ENCODE results near the gene SCCPDH.

SCCPDH gene

GRCh38 chr1:246794828-246795671, 70.8 kb downstream of the SCCPDH start:
- no peak for TF ChIP-seq GATA2 (IDR thresholded peaks at IDR 0.05; ENCODE audit: low read depth, low read length)
- no peak for TF ChIP-seq GATA3 (IDR thresholded peaks at IDR 0.05; ENCODE audit: low read depth, low read length)

- TF ChIP-seq GATA3 (IDR thresholded peaks at IDR 0.05; ENCODE audit: low read depth, low read length), result no peak
- no peak for TF ChIP-seq GATA2 (IDR thresholded peaks at IDR 0.05; ENCODE audit: low read depth, low read length)
These were observed 71.9 kb downstream of the SCCPDH start for GRCh38 chr1:246795906-246796694.

- TF ChIP-seq GATA2 (IDR thresholded peaks at IDR 0.05; ENCODE audit: low read depth, low read length), result no peak
- TF ChIP-seq GATA3 (IDR thresholded peaks at IDR 0.05; ENCODE audit: low read depth, low read length), result no peak
These were observed 72.9 kb downstream of the SCCPDH start for GRCh38 chr1:246797157-246797556.

DNA sequence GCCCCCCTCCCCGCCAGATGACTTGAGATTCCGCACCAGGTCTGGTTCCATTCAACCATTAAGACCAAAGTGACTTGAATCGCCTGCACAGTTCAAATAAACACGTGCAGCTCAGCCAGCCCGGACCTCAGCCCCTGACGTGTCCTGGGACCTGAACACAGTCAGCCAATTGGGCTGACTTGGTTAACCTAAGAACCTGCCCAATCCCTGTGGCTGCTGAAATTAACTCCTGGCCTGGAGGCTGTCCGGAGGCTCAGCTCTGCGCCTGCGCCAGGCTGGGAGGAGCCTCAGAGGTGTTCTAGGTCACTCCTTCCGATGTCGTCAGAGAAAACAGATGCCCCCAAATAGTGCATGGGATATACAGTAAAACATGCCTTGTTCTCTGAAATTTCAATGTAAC, 73.4 kb downstream of the SCCPDH start:
- TF ChIP-seq GATA2 (IDR thresholded peaks at IDR 0.05; ENCODE audit: low read depth, low read length) (no peak), GATA3 (IDR thresholded peaks at IDR 0.05; ENCODE audit: low read depth, low read length) (no peak)

DNA sequence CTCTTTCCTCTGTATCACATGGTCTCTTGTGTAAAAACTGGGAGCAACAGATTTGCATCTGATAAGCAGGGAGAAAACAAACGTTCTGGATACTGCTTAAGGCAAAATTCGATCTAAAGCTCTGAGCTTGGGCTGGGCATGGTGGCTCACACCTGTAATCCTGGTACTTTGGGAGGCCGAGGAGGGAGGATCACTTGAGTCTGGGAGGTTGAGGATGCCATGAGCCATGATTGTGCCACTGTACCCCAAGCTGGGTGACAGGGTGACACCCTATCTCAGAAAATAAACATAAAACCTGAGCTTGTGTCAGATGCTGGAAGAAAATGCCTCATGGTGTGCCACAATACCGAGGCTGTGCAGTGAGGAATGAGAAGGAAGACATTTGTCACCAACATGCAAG, 73.9 kb downstream of the SCCPDH start:
- TF ChIP-seq GATA3 (IDR thresholded peaks at IDR 0.05; ENCODE audit: low read depth, low read length), result no peak
- TF ChIP-seq GATA2 (IDR thresholded peaks at IDR 0.05; ENCODE audit: low read depth, low read length), result peak; percentile 40; the same call in 1 of the 2 replicates

- TF ChIP-seq GATA2 (IDR thresholded peaks at IDR 0.05; ENCODE audit: low read depth, low read length) (no peak), GATA3 (IDR thresholded peaks at IDR 0.05; ENCODE audit: low read depth, low read length) (no peak)
These were observed 74.6 kb downstream of the SCCPDH start for GRCh38 chr1:246798606-246799496.

DNA sequence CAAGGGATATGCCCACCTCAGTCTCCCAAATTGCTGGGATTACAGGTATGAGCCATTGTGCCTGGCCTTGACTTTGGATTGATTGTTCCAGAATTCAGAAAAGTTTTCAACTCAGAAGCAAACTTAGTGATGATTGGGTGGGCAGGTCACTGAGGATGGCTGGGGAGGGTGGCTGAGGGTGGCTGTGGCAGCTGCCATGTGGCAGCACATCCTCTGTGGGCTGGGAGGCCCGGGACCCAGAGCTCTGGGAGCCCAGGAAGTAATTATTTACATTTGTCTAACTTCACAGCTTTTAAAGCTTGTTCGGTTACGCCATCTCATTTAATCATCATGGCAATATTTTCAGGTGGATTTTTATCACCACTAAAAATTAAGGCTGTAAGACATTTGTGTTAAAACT, 76.1 kb downstream of the SCCPDH start:
- TF ChIP-seq GATA3 (IDR thresholded peaks at IDR 0.05; ENCODE audit: low read depth, low read length), result no peak
- no peak for TF ChIP-seq GATA2 (IDR thresholded peaks at IDR 0.05; ENCODE audit: low read depth, low read length)

GRCh38 chr1:246800756-246801155, 76.5 kb downstream of the SCCPDH start:
- TF ChIP-seq GATA3 (IDR thresholded peaks at IDR 0.05; ENCODE audit: low read depth, low read length) (no peak), GATA2 (IDR thresholded peaks at IDR 0.05; ENCODE audit: low read depth, low read length) (no peak)

DNA sequence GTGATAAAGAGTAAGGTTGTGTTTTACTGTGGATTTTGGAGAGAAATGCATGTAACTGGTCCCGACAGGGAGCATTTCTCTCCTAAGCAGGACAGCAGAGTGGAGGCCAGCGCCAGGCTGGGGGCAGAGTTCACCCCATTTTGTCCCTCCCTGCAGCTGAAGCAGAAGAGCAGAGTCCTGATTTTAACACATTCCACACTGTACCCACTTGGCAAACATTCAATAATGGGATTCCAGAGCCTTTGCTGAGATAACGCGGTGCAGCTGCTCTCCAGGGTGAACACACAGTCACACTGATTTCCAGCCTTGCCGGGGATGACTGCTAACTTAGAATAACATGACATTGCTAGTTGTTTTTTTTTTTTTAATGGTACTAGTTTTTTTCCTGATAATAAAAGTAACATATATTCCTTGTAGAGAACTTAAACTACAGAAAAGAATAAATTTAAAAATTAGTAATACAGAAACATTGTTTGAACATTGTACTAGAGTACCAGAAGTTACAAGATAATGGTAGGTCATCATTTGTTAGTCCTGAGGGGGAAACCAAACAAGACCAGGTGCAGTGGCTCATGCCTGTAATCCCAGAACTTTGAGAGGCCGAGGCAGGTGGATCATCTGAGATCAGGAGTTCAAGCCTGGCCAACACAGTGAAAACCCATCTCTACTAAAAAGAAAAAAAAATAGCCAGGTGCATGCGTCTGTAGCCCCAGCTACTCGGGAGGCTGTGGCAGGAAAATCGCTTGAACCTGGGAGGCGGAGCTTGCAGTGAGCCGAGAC, 77.2 kb downstream of the SCCPDH start:
- TF ChIP-seq GATA2 (IDR thresholded peaks at IDR 0.05; ENCODE audit: low read depth, low read length), result no peak
- no peak for TF ChIP-seq GATA3 (IDR thresholded peaks at IDR 0.05; ENCODE audit: low read depth, low read length)

DNA sequence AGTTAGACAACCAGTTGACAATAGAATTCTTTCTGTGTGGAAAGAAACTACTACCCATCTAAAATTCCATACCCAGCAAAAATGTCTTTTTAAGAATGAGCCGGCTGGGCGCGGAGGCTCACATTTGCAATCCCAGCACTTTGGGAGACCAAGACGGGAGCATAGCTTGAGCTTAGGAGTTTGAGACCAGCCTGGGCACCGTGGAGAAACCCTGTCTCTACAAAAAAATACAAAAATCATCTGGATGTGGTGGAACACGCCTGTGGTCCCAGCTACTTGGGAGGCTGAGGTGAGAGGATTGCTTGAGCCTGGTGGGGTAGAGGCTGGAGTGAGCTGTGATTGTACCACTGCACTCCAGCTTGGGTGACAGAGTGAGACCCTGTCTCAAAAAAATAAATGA, 79.2 kb downstream of the SCCPDH start:
- TF ChIP-seq GATA3 (IDR thresholded peaks at IDR 0.05; ENCODE audit: low read depth, low read length) (no peak), GATA2 (IDR thresholded peaks at IDR 0.05; ENCODE audit: low read depth, low read length) (no peak)

GRCh38 chr1:246803883-246804282, 79.7 kb downstream of the SCCPDH start:
- TF ChIP-seq GATA2 (IDR thresholded peaks at IDR 0.05; ENCODE audit: low read depth, low read length) (no peak), GATA3 (IDR thresholded peaks at IDR 0.05; ENCODE audit: low read depth, low read length) (no peak)

DNA sequence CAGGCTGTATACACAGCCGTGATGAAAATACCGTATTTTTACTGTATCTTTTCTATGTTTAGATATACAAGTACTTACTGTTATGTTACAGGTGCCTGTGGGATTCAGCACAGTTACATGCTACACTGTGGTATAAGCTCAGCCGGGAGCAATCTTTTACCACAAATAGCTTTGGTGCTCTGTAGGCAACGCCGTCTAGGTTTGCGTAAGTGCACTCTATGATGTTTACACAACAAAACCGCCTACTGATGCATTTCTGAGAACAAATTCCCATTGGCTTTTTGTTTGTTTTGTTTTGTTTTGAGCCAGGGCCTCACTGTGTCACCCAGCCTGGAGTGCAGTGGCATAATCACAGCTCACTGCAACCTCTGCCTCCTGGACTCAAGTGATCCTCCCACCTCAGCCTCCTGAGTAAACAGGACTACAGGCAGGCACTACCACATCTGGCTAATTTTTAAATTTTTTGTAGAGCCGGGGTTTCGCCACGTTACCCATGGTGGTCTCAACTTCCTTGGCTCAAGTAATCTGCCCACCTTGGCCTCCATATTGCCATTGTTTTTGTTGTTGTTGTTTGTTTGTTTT, 81.0 kb downstream of the SCCPDH start:
- no peak for TF ChIP-seq GATA3 (IDR thresholded peaks at IDR 0.05; ENCODE audit: low read depth, low read length)
- no peak for TF ChIP-seq GATA2 (IDR thresholded peaks at IDR 0.05; ENCODE audit: low read depth, low read length)

- TF ChIP-seq GATA3 (IDR thresholded peaks at IDR 0.05; ENCODE audit: low read depth, low read length) (no peak), GATA2 (IDR thresholded peaks at IDR 0.05; ENCODE audit: low read depth, low read length) (no peak)
These were observed 85.3 kb downstream of the SCCPDH start for GRCh38 chr1:246809473-246809872.
